ENCODE results near the gene ICA1L.

DNA sequence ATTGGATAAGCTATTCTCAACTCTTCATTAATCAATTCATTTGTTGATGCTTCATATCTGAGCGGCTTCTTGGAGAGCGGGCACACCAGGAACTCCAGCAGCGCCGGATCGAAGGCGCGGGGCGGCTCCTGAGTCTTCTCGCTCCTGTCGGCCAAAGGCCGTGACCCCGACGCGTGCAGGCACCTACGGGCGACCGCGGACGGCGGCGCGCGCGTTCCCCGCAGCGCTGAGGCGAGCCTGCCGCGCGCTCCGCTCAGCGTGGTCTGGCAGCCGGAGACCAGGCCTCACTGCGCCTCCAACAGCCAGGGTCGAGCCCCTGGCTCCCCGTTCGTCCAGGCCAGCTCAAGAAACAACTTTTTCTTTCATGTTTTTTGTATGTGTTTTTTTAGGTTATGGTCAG, 97.5 kb downstream of the ICA1L start:
- TF ChIP-seq CTCF (IDR thresholded peaks at IDR 0.05; ENCODE audit: low read depth, low read length): no peak
- no peak for TF ChIP-seq EZH2phosphoT487 (IDR thresholded peaks at IDR 0.05; ENCODE audit: low read depth)
